GM12891 (cell line): Measurements from ENCODE around the gene TCEAL1.

Source experiments
- DNase-seq: peaks from one replicate; pipeline ENCODE4 v3.0.0; 2011; ENCODE audit warnings: low spot score; ENCODE audit not compliant: insufficient read length
- FAIRE-seq: peaks from 2 replicates; lab custom pipeline; 2011; peaks lifted over from hg19 to GRCh38; lab: Jason Lieb, UNC
- PAX5 ChIP-seq: IDR thresholded peaks from 2 replicates; pipeline ENCODE4 v1.6.1; 2011; ENCODE audit warnings: low read length, moderate library complexity, mild to moderate bottlenecking; ENCODE audit not compliant: insufficient read depth, severe bottlenecking
- POLR2A ChIP-seq: IDR thresholded peaks from 2 replicates; pipeline ENCODE4 v1.6.1; 2011; ENCODE audit warnings: low read depth, low read length, control low read depth
- POLR2AphosphoS5 ChIP-seq: IDR thresholded peaks from 2 replicates; pipeline ENCODE4 v1.6.1; 2011; ENCODE audit warnings: low read depth, low read length, control low read depth
- POU2F2 ChIP-seq: IDR thresholded peaks from 2 replicates; pipeline ENCODE4 v1.6.1; 2011; ENCODE audit warnings: low read depth, mild to moderate bottlenecking, control low read depth, low read length, moderate library complexity
- SPI1 ChIP-seq: IDR thresholded peaks from 2 replicates; pipeline ENCODE4 v1.6.1; 2011; ENCODE audit warnings: low read depth, low read length, control low read depth
- TAF1 ChIP-seq: IDR thresholded peaks from 2 replicates; pipeline ENCODE4 v1.6.1; 2011; ENCODE audit warnings: low read depth, low read length, control low read depth

Gene TCEAL1

GRCh38 chrX:103610282-103610681 lies 18.5 kb upstream of the TCEAL1 start:
- DNase-seq: no peak
- FAIRE-seq: no peak
- no peak for TF ChIP-seq POU2F2
- no peak for TF ChIP-seq SPI1
- no peak for TF ChIP-seq TAF1

- DNase-seq (no peak), FAIRE-seq (no peak)
- TF ChIP-seq POLR2A (no peak), TAF1 (no peak), SPI1 (no peak), POLR2AphosphoS5 (no peak), PAX5 (no peak), POU2F2 (no peak)
Measured at GRCh38 chrX:103613362-103613890, 15.3 kb upstream of the TCEAL1 start.

DNA sequence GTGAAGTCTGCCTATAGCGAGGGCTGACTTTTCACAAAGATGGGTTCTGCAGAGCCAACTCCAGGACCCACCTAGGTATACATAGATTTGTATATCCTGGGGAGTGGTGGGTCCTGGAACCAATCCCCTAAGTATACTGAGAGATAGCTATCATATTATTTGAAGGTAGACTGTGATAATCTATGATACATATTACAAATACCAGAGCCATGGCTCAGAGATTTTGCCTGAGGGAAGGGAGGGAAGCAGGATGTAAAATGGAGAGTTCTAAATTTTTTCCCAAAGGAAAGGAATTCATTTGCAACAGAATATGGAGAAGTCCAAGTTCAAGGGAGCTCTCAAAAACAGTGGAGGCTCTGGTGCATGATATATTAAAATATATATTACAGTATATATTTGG lies 13.8 kb upstream of the TCEAL1 start:
- no peak for FAIRE-seq
- TF ChIP-seq POU2F2: no peak
- TF ChIP-seq PAX5: no peak
- TF ChIP-seq SPI1: no peak
- TF ChIP-seq TAF1: no peak
- no peak for TF ChIP-seq POLR2AphosphoS5
- TF ChIP-seq POLR2A: no peak
- DNase-seq: no peak

DNA sequence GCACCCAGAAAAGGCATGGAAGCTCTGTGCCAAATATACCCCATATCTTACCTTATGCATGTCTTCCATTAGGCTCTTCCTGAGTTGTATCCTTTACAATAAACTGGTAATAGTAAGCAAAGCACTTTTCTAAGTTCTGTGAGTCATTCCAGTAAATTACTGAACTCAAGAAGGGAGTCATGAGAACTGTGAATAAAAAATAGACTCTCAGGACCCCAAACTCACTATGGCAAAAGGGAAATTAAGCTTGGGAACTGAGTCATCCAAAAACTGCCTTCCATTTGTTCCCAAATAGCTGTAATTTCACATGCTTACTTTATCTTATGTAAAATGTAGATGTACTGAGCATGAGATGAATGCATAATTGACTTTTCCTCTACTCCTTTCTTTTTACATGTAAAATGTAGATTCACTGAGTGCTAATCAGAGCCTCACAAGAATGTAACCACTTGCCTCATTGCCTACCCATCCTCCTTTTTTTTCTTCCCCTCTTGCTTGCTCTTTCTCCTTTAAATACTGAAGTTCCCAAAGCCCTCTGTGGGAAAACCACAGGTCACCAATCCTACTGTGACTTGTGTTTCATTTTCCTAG lies 12.9 kb upstream of the TCEAL1 start:
- FAIRE-seq: no peak
- no peak for DNase-seq
- TF ChIP-seq POLR2AphosphoS5 (no peak), POLR2A (no peak), POU2F2 (no peak), SPI1 (no peak), TAF1 (no peak), PAX5 (no peak)

GRCh38 chrX:103616676-103617186 lies 12.0 kb upstream of the TCEAL1 start:
- DNase-seq (no peak), FAIRE-seq (peak; percentile 45)
- TF ChIP-seq SPI1 (no peak), PAX5 (no peak), TAF1 (no peak), POLR2AphosphoS5 (no peak), POU2F2 (no peak), POLR2A (no peak)

- TF ChIP-seq POLR2A: no peak
- no peak for TF ChIP-seq POU2F2
- no peak for TF ChIP-seq POLR2AphosphoS5
- no peak for TF ChIP-seq SPI1
- TF ChIP-seq TAF1: no peak
- TF ChIP-seq PAX5: no peak
- no peak for DNase-seq
- FAIRE-seq: peak; percentile 69
Measured at GRCh38 chrX:103624111-103624510, 4.7 kb upstream of the TCEAL1 start.

GRCh38 chrX:103626855-103627254 lies 1.9 kb upstream of the TCEAL1 start:
- TF ChIP-seq POLR2AphosphoS5: no peak
- TF ChIP-seq POLR2A: no peak
- TF ChIP-seq SPI1: no peak
- TF ChIP-seq POU2F2: no peak
- TF ChIP-seq PAX5: no peak
- TF ChIP-seq TAF1: no peak
- DNase-seq: no peak
- no peak for FAIRE-seq

DNA sequence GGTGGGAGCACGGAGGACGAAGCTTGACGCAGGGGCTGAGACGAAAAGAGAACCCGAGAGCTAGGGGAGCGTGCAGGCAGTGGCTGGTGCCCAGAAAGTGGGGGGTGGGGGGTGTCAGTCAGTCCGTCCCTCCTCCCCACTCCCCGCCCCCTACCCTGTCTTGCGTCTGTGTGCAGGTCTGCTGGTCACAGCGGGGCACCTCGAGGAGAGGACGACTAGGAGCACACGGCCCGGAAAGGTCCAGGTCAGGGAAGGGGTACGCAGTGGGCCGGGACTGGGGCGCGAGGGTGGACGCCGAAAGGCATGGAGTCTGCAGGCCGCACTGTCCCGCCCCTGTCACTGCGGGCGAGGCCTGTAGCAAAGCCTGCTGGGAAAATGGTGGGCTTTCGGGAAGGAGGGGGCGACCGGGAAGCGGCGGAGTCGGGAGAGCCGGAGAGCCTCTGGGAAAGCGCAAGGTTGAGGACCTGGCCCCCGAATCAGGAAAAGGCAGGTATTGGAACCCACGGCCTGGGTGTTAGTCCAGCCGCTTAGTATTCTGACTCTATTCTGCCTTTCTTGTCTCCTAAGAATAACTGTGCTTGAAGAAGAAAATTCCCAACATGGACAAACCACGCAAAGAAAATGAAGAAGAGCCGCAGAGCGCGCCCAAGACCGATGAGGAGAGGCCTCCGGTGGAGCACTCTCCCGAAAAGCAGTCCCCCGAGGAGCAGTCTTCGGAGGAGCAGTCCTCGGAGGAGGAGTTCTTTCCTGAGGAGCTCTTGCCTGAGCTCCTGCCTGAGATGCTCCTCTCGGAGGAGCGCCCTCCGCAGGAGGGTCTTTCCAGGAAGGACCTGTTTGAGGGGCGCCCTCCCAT lies 769 bp downstream of the TCEAL1 start:
- FAIRE-seq: peak; percentile 31

GRCh38 chrX:103630171-103630511 lies 1.4 kb downstream of the TCEAL1 start:
- TF ChIP-seq POU2F2 (no peak), POLR2AphosphoS5 (no peak), SPI1 (no peak), POLR2A (no peak), PAX5 (no peak), TAF1 (no peak)
- DNase-seq (no peak), FAIRE-seq (no peak)

More for the DNA sequence above, 769 bp downstream of the TCEAL1 start:
- TF ChIP-seq TAF1: no peak
- TF ChIP-seq SPI1: no peak
- TF ChIP-seq POU2F2: no peak
- TF ChIP-seq PAX5: no peak
- TF ChIP-seq POLR2A: peak; percentile 62; the same call in 1 of the 2 replicates
- TF ChIP-seq POLR2AphosphoS5: no peak
- DNase-seq: no peak
